GM18519 (cell line): ENCODE measurements around the gene CPEB4.

ENCODE experiments used
- ATAC-seq: cut with Tn5 transposase; IDR thresholded peaks from one replicate; pipeline ENCODE4 v1.9.1; 2021; ENCODE audit warnings: mild to moderate bottlenecking, moderate library complexity; ENCODE audit not compliant: unreplicated experiment, low FRiP score

The CPEB4 gene

DNA sequence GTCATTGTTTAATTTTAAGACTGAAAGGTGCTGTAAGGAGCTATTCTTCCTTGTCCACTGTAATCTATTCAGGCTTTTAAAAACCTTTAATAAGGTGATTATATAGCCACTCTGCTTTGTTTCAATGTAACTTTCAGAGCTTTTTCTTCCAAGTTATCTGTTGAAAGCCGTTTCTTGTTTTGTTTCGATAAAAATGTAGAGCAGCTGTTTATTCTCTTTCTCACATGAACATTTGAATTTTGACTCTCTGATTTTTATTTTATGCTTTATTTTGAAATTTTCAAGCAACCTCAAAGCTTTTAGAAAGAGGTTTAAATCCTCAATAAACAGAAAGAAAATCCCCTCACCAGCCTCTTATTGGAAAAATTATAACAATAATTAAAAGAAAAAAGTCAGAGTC lies 47.2 kb downstream of the CPEB4 start:
- no peak for ATAC-seq

DNA sequence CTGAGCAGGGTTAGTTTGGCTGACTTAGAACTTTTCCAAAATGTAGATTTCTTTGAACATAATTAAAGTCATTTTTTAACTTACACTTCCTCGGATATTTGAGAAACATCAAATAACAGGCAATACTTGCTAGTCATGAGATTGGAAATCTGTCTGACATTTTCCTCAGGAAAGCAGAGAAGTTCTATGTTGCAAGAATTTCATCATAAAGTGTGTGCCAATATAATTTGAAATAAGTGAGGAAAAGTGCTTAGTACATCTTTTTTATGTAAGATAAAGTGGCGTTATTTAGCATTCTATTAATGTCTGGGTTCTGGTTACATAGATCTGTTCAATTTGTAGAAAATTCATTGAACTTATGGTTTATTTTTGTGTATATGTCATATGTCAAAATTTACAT lies 52.1 kb downstream of the CPEB4 start:
- no peak for ATAC-seq

DNA sequence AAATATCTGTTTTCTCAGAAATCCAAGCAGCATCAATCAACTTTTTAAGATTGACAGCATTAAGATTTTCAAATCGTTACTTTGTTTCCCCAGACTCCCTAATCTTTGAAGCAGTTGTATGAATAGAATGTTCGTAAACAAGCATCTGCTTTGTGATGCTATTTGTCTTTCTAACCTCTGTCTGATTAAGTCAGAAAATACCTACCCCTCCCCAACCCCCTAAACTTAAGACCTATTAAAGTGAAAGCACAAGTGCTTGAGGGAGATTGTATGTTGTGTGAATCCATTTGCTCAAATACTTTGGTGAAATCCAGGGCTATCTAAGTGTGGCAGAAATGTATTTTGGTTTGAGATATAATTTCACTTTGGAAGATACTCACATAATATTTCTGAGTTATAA lies 53.0 kb downstream of the CPEB4 start:
- ATAC-seq = no peak

DNA sequence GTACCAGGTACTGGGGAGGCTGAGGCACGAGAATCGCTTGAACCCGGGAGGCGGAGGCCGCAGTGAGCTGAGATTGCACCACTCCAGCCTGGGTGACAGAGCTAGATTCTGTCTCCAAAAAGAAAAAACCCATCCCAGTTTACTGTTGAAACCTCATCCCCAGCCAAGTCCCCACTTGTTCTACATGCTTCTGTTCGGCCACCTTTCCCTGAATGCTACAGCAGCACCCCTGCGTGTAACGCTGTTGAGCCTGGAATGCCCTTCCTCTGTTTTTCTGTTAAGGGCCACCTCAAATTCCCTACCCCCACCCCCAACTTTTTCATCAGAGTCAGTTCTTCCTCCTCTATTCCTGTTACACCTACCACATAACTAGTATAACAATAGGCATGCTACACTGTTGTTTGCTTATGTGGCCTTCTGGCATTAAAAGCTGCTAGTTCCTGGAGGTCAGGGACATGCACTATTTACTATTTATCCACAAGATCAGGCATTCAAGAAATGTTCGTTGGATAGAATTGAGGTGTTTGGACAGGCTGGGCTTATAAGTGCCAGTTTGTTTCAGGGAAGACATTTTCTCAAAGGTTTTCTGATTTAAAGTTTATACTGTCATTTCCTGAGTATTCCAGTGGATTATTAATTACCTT lies 53.7 kb downstream of the CPEB4 start:
- no peak for ATAC-seq

DNA sequence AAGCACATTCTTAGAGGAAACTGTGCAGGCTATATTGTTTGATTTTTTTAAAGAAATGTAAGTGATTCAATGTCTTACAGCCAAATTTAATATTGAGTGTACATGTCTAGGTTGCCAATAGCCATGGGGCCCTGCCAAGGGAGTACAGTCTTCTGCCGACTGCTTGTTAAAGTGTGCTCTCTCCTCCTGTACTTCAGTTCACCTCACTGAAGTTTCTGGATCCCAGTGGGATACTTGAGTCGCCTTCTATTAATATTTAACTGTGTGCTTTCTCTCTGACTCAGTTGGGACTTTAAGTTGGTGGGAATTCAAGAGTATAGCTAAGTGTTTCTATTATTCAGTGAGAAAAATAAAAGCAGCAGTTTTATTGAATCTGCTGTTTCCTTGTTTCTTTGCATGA lies 56.4 kb downstream of the CPEB4 start:
- no peak for ATAC-seq

DNA sequence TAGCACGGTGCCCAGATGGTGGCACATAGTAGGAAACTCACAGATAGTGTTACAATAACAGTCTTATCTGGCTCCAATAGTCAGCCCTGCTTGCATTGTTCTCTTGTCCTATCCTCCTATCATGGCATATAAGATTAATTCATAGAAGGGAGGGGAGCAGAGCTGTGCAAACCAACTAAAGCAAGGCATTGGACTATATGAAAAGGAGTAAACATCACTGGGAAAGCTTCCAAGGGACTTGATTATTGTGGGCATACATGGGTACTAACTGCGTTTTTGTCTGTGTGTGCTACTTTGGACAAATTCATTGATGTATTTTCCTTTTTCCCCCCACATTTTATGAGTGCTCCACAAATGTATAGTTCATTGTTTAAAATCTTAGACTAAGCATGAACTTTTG lies 57.0 kb downstream of the CPEB4 start:
- ATAC-seq = no peak

DNA sequence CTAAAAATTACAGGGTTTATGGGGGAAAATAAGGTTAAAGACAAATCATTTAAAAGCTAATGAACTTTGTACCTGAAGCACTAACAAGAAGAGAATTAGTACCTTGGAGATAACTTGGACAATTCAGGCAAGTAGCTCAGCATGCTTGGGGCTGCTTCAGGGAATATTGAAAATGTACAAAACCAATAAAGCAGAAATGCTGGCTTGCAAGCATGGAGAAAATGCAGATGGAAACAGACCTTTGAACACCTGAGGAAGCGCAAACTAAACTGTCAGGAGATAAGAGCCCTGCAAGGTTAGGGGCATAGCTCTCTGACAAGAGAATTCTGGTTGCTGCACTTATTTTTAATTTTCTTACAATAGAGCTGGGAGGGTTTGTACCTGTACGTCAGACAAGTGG lies 58.2 kb downstream of the CPEB4 start:
- no peak for ATAC-seq

DNA sequence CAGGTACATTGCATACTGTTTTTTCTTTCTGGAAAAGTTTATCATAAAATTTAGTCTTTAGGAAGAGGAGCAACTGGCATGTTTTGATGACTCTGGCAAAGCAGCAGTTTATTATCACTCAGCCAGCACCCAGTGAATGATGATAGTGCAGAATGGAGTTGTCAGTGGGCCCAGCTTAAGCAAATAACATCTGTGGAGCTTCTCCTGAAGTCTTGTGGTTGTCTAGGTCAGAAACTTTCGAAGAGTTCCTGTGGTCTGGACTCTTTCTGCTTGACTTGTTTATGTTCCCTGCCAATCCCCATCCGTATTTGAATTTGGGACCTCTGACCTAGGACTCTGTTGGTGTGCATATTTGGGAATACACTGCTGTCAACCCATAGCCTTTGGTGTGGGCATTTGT lies 62.7 kb downstream of the CPEB4 start:
- no peak for ATAC-seq

DNA sequence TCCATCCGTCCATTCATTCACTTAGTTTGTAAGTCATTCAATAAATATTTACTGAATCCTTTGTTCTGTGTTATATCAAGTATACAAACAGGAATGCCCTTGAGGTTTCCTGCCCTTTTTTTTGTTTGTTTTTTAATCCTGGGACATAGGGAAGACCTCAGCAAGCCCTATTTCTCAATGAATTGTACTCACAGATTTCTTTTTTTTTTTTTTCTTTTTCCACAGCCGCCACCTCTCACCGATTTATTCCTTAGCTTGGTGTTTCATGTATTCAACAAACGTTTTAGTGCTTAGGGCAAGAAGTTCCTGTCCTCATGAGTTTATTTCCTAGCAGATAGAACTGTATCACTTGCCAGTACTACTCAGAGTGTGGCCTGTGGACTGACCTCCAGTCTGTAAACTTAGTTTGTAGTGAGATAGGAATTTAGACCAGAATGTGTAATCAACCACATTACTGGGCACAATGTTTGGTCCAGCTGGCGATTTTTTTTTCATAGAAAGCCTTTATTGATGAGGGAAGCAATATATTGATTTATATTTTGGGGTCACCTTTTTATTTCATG lies 65.5 kb downstream of the CPEB4 start:
- ATAC-seq = no peak

DNA sequence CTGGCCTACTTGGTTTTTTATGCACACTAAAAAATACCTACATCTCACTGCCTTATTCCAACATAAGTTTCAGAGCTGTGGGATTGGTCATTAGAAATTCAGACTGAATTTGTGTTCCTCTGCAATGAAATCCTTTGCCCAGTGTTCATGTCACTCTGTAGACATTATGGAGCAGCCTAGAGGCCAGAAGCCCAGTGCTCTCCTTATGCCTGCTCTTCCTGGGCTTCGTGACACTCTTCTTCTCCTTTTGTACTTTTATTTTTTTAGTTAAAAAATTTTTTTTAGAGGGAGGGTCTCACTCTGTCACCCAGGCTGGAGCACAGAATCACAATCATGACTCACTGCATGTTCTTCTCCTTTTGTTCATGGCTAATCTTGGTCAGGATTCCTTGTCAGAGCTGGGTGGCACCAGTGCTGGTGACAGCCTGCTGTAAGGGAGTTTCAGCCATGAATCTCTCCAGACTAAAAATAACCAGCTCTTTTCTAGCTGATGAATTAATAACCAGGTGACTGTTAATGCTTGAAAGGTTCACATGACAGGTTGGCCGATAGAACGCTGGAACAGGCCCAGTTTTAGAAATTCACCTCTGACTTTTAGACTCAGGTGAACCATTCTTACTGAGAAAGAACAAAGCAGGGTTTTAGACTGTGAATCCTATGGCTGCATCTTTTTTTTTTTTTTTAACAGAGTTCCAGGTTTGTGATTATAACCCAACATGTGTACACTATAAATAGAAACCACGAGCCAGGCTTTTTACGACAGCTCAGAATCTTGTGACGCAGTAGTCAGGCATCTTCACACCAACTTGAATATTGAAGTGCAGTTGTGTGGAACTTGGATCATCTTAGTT lies 66.7 kb downstream of the CPEB4 start:
- ATAC-seq = no peak

DNA sequence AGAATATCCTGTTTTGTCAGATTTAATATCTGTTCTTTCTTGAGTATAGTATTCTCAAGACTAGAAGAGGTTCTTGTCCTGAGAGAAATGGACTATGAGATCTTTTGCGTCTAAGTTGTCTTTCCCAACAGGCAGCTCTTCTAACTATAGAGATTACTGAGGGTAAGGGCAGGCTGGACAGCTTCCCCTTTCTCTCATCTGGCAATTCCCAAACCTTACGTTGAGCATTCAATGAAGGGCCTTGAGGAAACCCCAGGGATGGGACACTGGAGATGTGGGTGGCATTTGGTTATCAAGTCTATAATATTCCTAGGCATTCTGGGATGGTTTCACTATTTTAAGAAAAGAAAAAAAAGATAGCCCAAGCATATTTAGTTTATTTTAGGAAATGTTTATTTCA lies 72.8 kb downstream of the CPEB4 start:
- ATAC-seq = no peak

DNA sequence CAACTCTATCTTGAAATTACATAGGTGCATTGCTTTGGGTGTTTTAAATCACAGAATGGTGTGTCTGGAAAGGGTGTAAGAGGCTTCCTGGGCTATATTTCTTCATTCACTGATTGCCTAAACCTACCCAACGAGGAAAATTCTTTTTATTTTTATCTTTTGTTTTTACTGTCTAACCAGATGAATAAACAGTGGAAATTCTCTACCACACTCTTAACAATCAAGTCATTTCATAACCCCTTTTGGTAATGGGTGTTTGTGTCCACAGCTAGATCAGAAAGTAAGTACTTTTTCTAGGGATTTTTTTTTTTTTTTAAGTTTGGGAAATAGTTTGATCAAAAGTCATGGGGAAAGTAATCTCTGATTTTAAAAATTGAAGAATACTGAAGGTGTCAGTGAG lies 73.3 kb downstream of the CPEB4 start:
- ATAC-seq = no peak

DNA sequence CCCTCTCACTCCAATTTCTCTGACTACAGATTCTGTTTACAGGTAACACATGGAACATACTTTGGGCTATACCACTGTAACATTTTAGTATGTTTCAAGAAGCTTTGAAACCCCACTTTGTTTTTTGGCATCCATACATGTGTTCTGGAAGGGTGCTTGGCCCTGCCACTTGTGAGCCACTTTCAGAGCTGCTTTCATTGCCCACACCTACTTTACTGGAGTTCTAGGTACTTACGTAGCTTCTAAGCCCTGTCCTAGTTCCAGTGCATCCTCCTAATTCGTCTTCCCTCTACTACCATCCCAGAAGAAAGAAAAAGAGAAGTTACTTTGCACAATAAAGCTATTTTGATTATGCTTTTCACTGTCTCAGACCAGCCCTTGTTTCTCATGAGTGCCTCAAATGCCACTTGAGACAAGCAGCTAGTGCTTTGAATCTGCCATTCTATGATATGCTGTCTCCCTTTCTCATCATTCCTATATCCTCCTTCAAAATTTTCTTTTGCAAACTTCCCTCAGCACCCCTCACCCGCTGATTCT lies 74.4 kb downstream of the CPEB4 start:
- ATAC-seq = no peak

DNA sequence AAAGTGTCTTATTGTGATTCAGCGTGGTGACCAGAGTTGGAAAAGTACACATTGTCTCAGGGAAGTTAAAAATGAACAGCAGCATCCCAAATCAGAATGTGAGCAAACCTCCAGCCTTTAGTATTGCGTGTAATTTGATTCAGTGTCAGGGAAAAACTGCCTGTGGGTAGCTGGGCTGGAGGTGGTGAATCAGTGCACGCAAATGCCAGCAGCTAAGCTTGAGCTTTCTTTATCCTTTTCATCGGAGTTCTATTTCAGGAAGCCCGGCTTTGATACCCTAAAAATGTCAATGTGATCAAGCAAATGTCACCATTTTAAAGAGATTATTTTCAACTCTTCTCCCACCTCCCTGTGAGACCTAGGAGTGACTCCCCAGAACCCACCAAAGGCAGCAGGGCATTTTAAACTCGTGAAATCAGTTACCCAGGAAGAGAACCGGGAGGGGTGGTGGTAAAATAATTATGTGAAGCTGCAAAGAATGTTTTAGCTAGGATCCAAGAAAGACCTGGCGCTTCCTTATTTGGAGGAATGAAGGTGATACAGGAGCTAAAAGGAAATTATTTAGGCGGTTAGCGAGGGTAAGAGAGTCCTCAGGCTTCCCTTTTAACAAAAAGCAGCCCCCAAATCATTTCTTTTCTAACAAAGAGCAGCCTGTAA lies 75.2 kb downstream of the CPEB4 start:
- ATAC-seq = no peak

DNA sequence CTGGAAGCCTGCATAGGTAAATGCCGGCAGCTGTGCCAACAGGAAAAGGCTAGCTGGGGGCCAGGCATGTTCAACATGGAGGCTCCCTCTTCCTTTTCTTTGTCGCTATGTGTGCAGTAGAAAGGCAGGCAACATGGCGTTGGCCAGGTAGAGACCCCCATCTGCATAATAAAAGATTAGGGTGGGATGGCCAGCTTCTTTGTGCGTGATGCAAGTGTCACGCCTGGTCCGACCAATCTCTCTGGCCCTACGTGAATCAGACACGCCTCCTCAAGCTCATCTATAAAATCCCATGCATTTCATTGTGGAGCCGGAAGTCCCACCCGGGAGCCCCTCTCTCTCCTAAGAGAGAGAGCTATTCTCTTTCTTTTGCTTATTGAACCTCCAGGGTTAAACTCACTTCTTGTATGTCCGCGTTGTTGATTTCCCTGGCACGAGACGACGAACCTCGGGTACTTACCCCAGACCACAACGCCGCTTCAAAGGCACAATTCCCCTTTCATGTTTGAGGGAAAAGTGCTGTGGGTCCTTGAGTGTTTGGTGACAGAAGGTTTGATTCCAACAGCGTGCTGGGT lies 75.8 kb downstream of the CPEB4 start:
- no peak for ATAC-seq

DNA sequence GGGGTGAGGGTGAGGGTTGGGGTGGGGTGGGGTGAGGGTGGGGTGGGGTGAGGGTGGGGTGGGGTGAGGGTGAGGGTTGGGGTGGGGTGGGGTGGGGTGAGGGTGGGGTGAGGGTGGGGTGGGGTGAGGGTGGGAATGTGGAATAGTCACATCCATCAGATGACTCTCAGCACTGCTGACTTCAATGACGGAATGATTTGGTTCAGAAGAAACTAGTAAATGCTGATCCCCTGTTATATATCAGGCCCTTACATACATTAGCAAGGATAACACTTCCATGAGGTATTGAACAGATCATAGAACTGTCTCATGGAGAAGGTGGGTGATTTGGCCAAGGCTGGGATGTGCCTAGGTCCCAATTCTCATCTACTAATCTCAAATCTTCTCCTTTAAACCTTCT lies 76.4 kb downstream of the CPEB4 start:
- no peak for ATAC-seq

DNA sequence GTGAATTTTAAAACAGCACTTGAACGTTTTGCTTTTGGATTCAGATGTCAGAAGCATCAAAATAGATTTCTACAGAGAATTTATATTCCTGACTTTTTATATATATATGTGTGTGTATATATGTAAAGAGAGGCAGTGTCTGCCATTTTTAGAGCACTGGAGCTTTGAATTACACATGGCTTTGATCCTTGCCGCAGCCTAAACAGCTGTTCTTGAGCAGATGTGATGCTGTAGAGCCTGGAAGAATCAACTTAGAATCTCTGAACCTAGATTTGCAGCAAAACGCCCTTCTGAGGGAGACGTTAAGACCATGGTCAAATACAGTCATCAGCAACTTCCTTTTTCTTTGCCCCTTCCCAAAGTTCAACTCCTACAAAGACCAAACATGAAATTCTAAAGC lies 79.1 kb downstream of the CPEB4 start:
- ATAC-seq = no peak

DNA sequence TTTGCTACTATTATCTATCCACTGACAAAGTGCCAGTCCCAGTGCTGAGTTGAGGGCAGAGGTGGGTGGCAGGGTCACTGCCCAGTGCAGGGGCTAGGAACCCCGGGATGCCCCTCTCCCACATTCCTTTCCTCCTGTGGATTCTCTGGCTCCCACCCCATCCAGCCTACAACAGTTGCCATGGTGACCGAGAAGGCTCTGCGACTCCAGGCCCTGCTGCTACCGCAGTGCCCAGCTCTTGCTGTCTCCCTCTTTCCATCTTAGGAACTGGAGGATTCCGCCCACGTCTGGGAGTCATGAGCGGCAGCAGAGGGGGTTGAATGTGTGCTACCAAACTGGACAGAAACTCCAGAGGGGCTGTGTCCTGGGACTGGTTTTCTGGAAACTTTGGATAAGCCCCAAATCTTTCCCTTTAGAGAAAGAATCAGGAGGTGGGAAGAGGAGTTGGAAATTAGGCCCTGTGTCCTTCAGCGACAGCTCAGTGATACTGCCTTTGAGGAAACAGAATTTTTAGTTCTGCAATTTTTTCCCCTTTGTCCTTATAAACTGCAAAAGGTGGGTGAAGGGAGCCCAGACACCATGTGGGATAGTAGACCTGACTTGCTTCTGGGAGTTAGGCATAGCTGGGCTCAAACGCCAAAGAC lies 80.1 kb downstream of the CPEB4 start:
- ATAC-seq = no peak

DNA sequence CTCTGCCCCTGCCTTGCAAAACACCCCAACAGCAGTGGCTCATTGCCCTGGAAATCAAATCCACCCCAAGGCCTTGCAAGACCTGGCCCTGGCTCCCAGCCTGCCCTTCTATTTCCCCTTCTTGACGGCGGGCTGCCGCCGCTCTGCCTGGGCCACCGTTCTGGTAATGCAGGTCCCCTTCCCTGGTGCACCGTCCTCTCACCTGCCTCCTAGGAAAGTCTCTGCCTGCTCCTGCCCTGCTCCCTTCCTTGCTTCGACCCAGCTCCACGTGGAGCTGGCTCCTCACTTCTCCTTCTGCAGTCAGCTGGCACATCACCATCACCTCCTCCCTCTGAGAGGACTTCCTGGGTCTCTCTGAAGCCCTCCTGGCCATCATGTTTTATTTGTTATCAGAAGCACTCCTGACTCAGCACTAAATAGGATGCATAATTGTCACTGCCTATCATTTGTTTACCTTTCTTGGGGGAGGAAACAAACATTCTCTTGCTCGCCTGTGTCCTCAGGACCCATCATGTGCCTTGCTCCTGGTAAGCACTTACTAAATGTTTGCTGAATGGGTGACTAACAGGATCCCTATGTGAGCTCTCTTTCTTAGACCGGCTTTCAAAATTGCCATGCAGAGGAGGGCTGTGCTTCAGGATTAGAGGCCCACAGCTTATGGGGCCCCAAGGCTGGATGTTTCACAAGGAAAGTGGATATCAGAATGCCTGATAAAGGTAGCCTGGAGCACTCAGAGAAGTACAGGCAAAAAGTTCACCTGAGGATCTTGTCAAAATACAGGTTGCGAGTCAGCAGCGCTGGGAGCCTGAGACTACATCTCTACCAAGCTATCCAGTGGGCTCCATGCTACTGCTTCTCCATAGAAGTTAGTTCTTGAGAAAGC lies 81.3 kb downstream of the CPEB4 start:
- no peak for ATAC-seq
